Astrocyte (in vitro differentiated cells and primary cell): ENCODE results near the gene PYURF. TPM values are rescaled to one million over a fixed set of nuclear protein-coding genes. Genes with fewer than 3 reads are reported as not detected.
"Not testable (repeated sequence)": the region's sequence is repeated elsewhere in the genome, so short reads cannot be mapped to it uniquely, and the experiment has no call there.

Experiments
- DNase-seq: peaks from one replicate; pipeline ENCODE4 v3.0.0-alpha.2; 2010; ENCODE audit warnings: low read depth
- FAIRE-seq: peaks from 2 replicates; lab custom pipeline; 2011; peaks lifted over from hg19 to GRCh38; lab: Jason Lieb, UNC
- H2AFZ ChIP-seq: 2 replicates; pipeline ENCODE4 v1.6.0; 2012; ENCODE audit warnings: low read depth, low read length, inconsistent platforms
- H3K27ac ChIP-seq: 2 replicates; pipeline ENCODE4 v1.5.1; 2011; ENCODE audit warnings: low read depth, low read length, inconsistent platforms
- H3K27me3 ChIP-seq: 2 replicates; pipeline ENCODE4 v1.6.0; 2011; ENCODE audit warnings: low read length, inconsistent platforms; ENCODE audit not compliant: insufficient read depth
- H3K36me3 ChIP-seq: 2 replicates; pipeline ENCODE4 v1.5.1; 2011; ENCODE audit warnings: low read length, inconsistent platforms; ENCODE audit not compliant: insufficient read depth
- H3K4me1 ChIP-seq: 2 replicates; pipeline ENCODE4 v1.5.1; 2011; ENCODE audit warnings: low read length, inconsistent platforms; ENCODE audit not compliant: insufficient read depth
- H3K4me2 ChIP-seq: 2 replicates; pipeline ENCODE4 v1.6.0; 2012; ENCODE audit warnings: low read length, inconsistent platforms
- H3K4me3 ChIP-seq: 2 replicates; pipeline ENCODE4 v1.5.1; 2011; ENCODE audit warnings: low read depth, mild to moderate bottlenecking, low read length, inconsistent platforms; ENCODE audit not compliant: insufficient read depth
- H3K79me2 ChIP-seq: 2 replicates; pipeline ENCODE4 v1.6.0; 2012; ENCODE audit warnings: mild to moderate bottlenecking, low read length, inconsistent platforms; ENCODE audit not compliant: insufficient read depth
- H3K9ac ChIP-seq: 2 replicates; pipeline ENCODE4 v1.6.0; 2012; ENCODE audit warnings: mild to moderate bottlenecking, low read length, inconsistent platforms
- H3K9me3 ChIP-seq: 2 replicates; pipeline ENCODE4 v1.5.1; 2012; ENCODE audit warnings: low read depth, mild to moderate bottlenecking, low read length, inconsistent platforms; ENCODE audit not compliant: insufficient read depth
- H4K20me1 ChIP-seq: 2 replicates; pipeline ENCODE4 v1.6.0; 2012; ENCODE audit warnings: low read length, inconsistent platforms; ENCODE audit not compliant: insufficient read depth
- H3K27ac Mint-ChIP-seq: one replicate; pipeline ENCODE4 v1.8.0; 2021; ENCODE audit warnings: mild to moderate bottlenecking, mixed read lengths; ENCODE audit not compliant: unreplicated experiment
- H3K27me3 Mint-ChIP-seq: one replicate; pipeline ENCODE4 v1.8.0; 2021; ENCODE audit warnings: low read depth, mixed read lengths; ENCODE audit not compliant: unreplicated experiment
- H3K36me3 Mint-ChIP-seq: one replicate; pipeline ENCODE4 v1.8.0; 2021; ENCODE audit warnings: low read depth, mixed read lengths; ENCODE audit not compliant: unreplicated experiment
- H3K4me1 Mint-ChIP-seq: one replicate; pipeline ENCODE4 v1.8.0; 2021; ENCODE audit warnings: low read depth, mixed read lengths; ENCODE audit not compliant: unreplicated experiment
- H3K4me3 Mint-ChIP-seq: one replicate; pipeline ENCODE4 v1.8.0; 2021; ENCODE audit warnings: mild to moderate bottlenecking, moderate library complexity, mixed read lengths; ENCODE audit not compliant: unreplicated experiment
- H3K9me3 Mint-ChIP-seq: one replicate; pipeline ENCODE4 v1.8.0; 2021; ENCODE audit warnings: mild to moderate bottlenecking, mixed read lengths; ENCODE audit not compliant: unreplicated experiment
- CTCF ChIP-seq: IDR thresholded peaks from 2 replicates; pipeline ENCODE4 v1.5.1; 2011; ENCODE audit warnings: low read depth, mild to moderate bottlenecking, inconsistent platforms, low read length, moderate library complexity; ENCODE audit not compliant: insufficient read depth
- EZH2 ChIP-seq: IDR thresholded peaks from 2 replicates; pipeline ENCODE4 v1.6.1; 2012; ENCODE audit warnings: mild to moderate bottlenecking, low read length, inconsistent platforms; ENCODE audit not compliant: insufficient read depth
- total RNA-seq: library from RNA; stranded (reverse); gene quantifications from 2 replicates; pipeline ENCODE4 v1.2.1, GENCODE V29; 2021

The PYURF gene
- total RNA-seq, 1 donor from 2014 or later = 51.6 TPM

GRCh38 chr4:88567591-88567990, 44.0 kb upstream of the PYURF start:
- H3K27ac Mint-ChIP-seq = no peak overlapping the region
- no peaks in the 10 kb centered on the region for H3K9me3 ChIP-seq
- no peak overlapping the region for H3K4me3 Mint-ChIP-seq
- no peaks in the 10 kb centered on the region for H3K27me3 Mint-ChIP-seq
- H3K27me3 ChIP-seq = no peaks in the 10 kb centered on the region
- no peak for TF ChIP-seq CTCF
- TF ChIP-seq EZH2 = no peak
- DNase-seq (no peak), FAIRE-seq (no peak)
- H3K79me2 ChIP-seq = no peaks in the 10 kb centered on the region
- no peak overlapping the region for H3K9ac ChIP-seq
- peaks cover 5% of the 10 kb centered on the region for H3K4me1 Mint-ChIP-seq
- peaks cover 4% of the 10 kb centered on the region for H3K9me3 Mint-ChIP-seq
- peaks cover 3% of the 10 kb centered on the region for H3K4me1 ChIP-seq
- no peak overlapping the region for H3K4me3 ChIP-seq
- H3K27ac ChIP-seq = no peak overlapping the region
- H3K36me3 Mint-ChIP-seq = no peaks in the 10 kb centered on the region
- H4K20me1 ChIP-seq = no peaks in the 10 kb centered on the region
- H3K36me3 ChIP-seq = no peaks in the 10 kb centered on the region
- H2AFZ ChIP-seq = no peak overlapping the region
- no peak overlapping the region for H3K4me2 ChIP-seq

- TF ChIP-seq CTCF (no peak), EZH2 (no peak)
- Histone ChIP-seq H3K9me3 (no peaks in the 10 kb centered on the region), H3K27me3 (no peaks in the 10 kb centered on the region), H3K4me1 (no peaks in the 10 kb centered on the region), H3K9ac (no peak overlapping the region), H3K79me2 (no peaks in the 10 kb centered on the region), H3K4me2 (no peak overlapping the region), H3K27ac (no peak overlapping the region), H4K20me1 (no peaks in the 10 kb centered on the region), H3K36me3 (no peaks in the 10 kb centered on the region), H3K4me3 (no peak overlapping the region), H2AFZ (no peak overlapping the region)
- no peak overlapping the region for H3K27ac Mint-ChIP-seq
- FAIRE-seq (no peak), DNase-seq (no peak)
- no peak overlapping the region for H3K4me3 Mint-ChIP-seq
- no peaks in the 10 kb centered on the region for H3K27me3 Mint-ChIP-seq
- H3K36me3 Mint-ChIP-seq = no peaks in the 10 kb centered on the region
- no peaks in the 10 kb centered on the region for H3K4me1 Mint-ChIP-seq
- no peaks in the 10 kb centered on the region for H3K9me3 Mint-ChIP-seq
These were observed 26.2 kb upstream of the PYURF start for GRCh38 chr4:88549815-88550214.

- H3K4me3 Mint-ChIP-seq, FAIRE-seq, H3K27me3 ChIP-seq, H3K4me1 Mint-ChIP-seq, H3K4me3 ChIP-seq, H3K27me3 Mint-ChIP-seq, H3K27ac Mint-ChIP-seq, DNase-seq, H3K27ac ChIP-seq, H3K4me2 ChIP-seq, H3K79me2 ChIP-seq, H3K9me3 Mint-ChIP-seq, H3K9ac ChIP-seq, H3K36me3 ChIP-seq, H3K9me3 ChIP-seq, H3K4me1 ChIP-seq, H3K36me3 Mint-ChIP-seq, H4K20me1 ChIP-seq: not testable (repeated sequence)
- TF ChIP-seq CTCF = peak; percentile 38
- peak overlapping the region; percentile 47 for H2AFZ ChIP-seq
These were observed 15.9 kb upstream of the PYURF start for GRCh38 chr4:88539322-88540068.
